OCI-LY1 (cell line): ENCODE results near the gene SLC26A11.

Experiments
- EZH2 ChIP-seq: fragments of 200-600 bp; sonication (generic), shearing (Covaris generic); IDR thresholded peaks from 2 replicates; pipeline ENCODE4 v1.8.0; 2017; ENCODE audit warnings: borderline replicate concordance, mixed run types, mild to moderate bottlenecking, antibody characterized with exemption, low read length, moderate library complexity, mixed read lengths
- TF ChIP-seq, protein P1 (sequence below): fragments of 200-600 bp; sonication (generic), shearing (Covaris generic); IDR thresholded peaks from 2 replicates; pipeline ENCODE4 v1.5.1; 2017; ENCODE audit warnings: mild to moderate bottlenecking, antibody characterized with exemption, low read length, moderate library complexity, mixed read lengths

GRCh38 chr17:80256034-80256350 is 35.8 kb downstream of the SLC26A11 start:
- TF ChIP-seq, protein P1, sequence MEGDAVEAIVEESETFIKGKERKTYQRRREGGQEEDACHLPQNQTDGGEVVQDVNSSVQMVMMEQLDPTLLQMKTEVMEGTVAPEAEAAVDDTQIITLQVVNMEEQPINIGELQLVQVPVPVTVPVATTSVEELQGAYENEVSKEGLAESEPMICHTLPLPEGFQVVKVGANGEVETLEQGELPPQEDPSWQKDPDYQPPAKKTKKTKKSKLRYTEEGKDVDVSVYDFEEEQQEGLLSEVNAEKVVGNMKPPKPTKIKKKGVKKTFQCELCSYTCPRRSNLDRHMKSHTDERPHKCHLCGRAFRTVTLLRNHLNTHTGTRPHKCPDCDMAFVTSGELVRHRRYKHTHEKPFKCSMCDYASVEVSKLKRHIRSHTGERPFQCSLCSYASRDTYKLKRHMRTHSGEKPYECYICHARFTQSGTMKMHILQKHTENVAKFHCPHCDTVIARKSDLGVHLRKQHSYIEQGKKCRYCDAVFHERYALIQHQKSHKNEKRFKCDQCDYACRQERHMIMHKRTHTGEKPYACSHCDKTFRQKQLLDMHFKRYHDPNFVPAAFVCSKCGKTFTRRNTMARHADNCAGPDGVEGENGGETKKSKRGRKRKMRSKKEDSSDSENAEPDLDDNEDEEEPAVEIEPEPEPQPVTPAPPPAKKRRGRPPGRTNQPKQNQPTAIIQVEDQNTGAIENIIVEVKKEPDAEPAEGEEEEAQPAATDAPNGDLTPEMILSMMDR, result no peak
- no peak for TF ChIP-seq EZH2
